Measurements from ENCODE around the gene HIVEP3. TPM values are rescaled to one million over a fixed set of nuclear protein-coding genes. Genes with fewer than 3 reads are reported as not detected.

HIVEP3 gene
- total RNA-seq, 1 donor = 1.8 TPM

GRCh38 chr1:41833519-41834000, 85.2 kb downstream of the HIVEP3 start:
- no peaks in the 10 kb centered on the region for H3K27me3 ChIP-seq (ENCODE audit: insufficient read depth, low read length)
- no peak overlapping the region for H3K4me3 ChIP-seq (ENCODE audit: insufficient read depth, low read length)

DNA sequence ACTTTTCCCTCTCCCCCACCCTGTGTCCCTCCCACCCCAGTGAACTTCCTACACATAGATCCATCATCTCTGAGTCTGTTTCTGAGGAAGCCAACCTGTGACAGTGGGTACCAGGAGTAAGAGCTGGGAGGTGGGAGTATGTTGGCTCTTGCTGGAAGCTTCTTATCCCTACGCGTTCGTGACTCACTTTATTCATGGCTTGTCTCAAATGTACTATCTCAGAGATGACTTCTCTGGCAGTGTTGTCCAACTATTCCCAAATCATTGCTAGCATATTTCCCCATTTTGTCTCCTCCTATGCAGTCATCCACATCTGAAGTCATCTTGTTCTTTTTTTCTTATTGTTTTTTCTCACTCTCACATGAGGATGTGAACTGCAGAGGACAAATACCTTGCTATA, 88.0 kb downstream of the HIVEP3 start:
- no peak for TF ChIP-seq CTCF (IDR thresholded peaks at IDR 0.05; ENCODE audit: extremely low read depth, low read depth, low read length)
- no peak for DNase-seq (ENCODE audit: insufficient read length, low spot score, missing footprints)
- no peaks in the 10 kb centered on the region for H4K20me1 ChIP-seq (ENCODE audit: insufficient read depth, low read length)
- H3K9me3 ChIP-seq (ENCODE audit: low read depth, low read length) = no peaks in the 10 kb centered on the region
- no peak overlapping the region for H3K4me3 ChIP-seq (ENCODE audit: insufficient read depth, low read length)
- H3K27me3 ChIP-seq (ENCODE audit: insufficient read depth, low read length) = no peaks in the 10 kb centered on the region
- H3K4me2 ChIP-seq (ENCODE audit: insufficient read depth, low read length) = no peak overlapping the region
- no peaks in the 10 kb centered on the region for H3K79me2 ChIP-seq (ENCODE audit: insufficient read depth, low read length)
- H2AFZ ChIP-seq (ENCODE audit: low read length) = no peak overlapping the region
- no peaks in the 10 kb centered on the region for H3K36me3 ChIP-seq (ENCODE audit: insufficient read depth, low read length)
- H3K27ac ChIP-seq (ENCODE audit: low read depth, low read length) = peak overlapping the region; percentile 34
- peaks cover 30% of the 10 kb centered on the region for H3K4me1 ChIP-seq (ENCODE audit: insufficient read depth, low read length)

More at GRCh38 chr1:41833519-41834000, 85.2 kb downstream of the HIVEP3 start:
- Histone ChIP-seq H3K4me2 (ENCODE audit: insufficient read depth, low read length) (no peak overlapping the region), H3K9me3 (ENCODE audit: low read depth, low read length) (no peaks in the 10 kb centered on the region), H2AFZ (ENCODE audit: low read length) (no peak overlapping the region), H3K79me2 (ENCODE audit: insufficient read depth, low read length) (no peaks in the 10 kb centered on the region), H3K27ac (ENCODE audit: low read depth, low read length) (no peak overlapping the region), H4K20me1 (ENCODE audit: insufficient read depth, low read length) (no peaks in the 10 kb centered on the region), H3K4me1 (ENCODE audit: insufficient read depth, low read length) (peaks cover 19% of the 10 kb centered on the region), H3K36me3 (ENCODE audit: insufficient read depth, low read length) (no peaks in the 10 kb centered on the region)
- DNase-seq (ENCODE audit: insufficient read length, low spot score, missing footprints) = no peak
- TF ChIP-seq CTCF (IDR thresholded peaks at IDR 0.05; ENCODE audit: extremely low read depth, low read depth, low read length) = no peak

- Histone ChIP-seq H3K4me2 (ENCODE audit: insufficient read depth, low read length) (no peak overlapping the region), H3K27ac (ENCODE audit: low read depth, low read length) (no peak overlapping the region), H3K4me3 (ENCODE audit: insufficient read depth, low read length) (no peak overlapping the region), H4K20me1 (ENCODE audit: insufficient read depth, low read length) (no peaks in the 10 kb centered on the region), H3K36me3 (ENCODE audit: insufficient read depth, low read length) (no peaks in the 10 kb centered on the region), H3K27me3 (ENCODE audit: insufficient read depth, low read length) (no peaks in the 10 kb centered on the region), H3K4me1 (ENCODE audit: insufficient read depth, low read length) (peaks cover 33% of the 10 kb centered on the region), H3K9me3 (ENCODE audit: low read depth, low read length) (no peaks in the 10 kb centered on the region), H2AFZ (ENCODE audit: low read length) (no peak overlapping the region), H3K79me2 (ENCODE audit: insufficient read depth, low read length) (no peaks in the 10 kb centered on the region)
- no peak for TF ChIP-seq CTCF (IDR thresholded peaks at IDR 0.05; ENCODE audit: extremely low read depth, low read depth, low read length)
- DNase-seq (ENCODE audit: insufficient read length, low spot score, missing footprints) = no peak
These were observed 90.6 kb downstream of the HIVEP3 start for GRCh38 chr1:41827991-41828570.

DNA sequence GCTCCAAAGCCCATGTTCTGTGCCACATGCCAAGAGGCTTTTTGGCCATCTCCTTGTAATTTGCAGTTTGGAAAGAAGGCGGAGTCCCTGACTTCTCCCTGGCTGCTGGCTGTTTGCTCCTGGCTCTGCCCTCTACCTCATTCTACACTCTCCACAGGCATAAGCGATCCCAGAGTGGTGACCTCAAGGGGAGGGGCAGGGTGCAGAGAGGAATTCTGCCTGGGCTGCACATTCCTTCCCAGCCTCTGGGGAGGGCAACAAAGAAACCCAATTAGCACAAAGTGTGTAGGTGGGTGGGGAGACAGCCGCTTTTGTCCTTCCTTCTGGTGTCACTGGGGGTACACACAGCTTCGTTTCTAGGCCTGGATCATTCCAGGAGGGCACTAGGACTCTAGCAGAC, 95.3 kb downstream of the HIVEP3 start:
- Histone ChIP-seq H3K27ac (ENCODE audit: low read depth, low read length) (no peak overlapping the region), H4K20me1 (ENCODE audit: insufficient read depth, low read length) (no peaks in the 10 kb centered on the region), H3K4me1 (ENCODE audit: insufficient read depth, low read length) (peaks cover 17% of the 10 kb centered on the region), H3K9me3 (ENCODE audit: low read depth, low read length) (no peaks in the 10 kb centered on the region), H2AFZ (ENCODE audit: low read length) (no peak overlapping the region), H3K27me3 (ENCODE audit: insufficient read depth, low read length) (peaks cover 2% of the 10 kb centered on the region), H3K4me2 (ENCODE audit: insufficient read depth, low read length) (peak overlapping the region; percentile 6), H3K79me2 (ENCODE audit: insufficient read depth, low read length) (no peaks in the 10 kb centered on the region), H3K4me3 (ENCODE audit: insufficient read depth, low read length) (no peak overlapping the region), H3K36me3 (ENCODE audit: insufficient read depth, low read length) (no peaks in the 10 kb centered on the region)
- TF ChIP-seq CTCF (IDR thresholded peaks at IDR 0.05; ENCODE audit: extremely low read depth, low read depth, low read length) = no peak
- DNase-seq (ENCODE audit: insufficient read length, low spot score, missing footprints) = no peak

All from osteoblast (primary cell).